Small intestine (tissue), 7 donors: ENCODE measurements around the gene GYG2. TPM values are rescaled to one million over a fixed set of nuclear protein-coding genes. Genes with fewer than 3 reads are reported as not detected.
A peak's percentile ranks its signal among the peaks of the same experiment; 100 is the strongest.
"Not testable (repeated sequence)": the region's sequence is repeated elsewhere in the genome, so short reads cannot be mapped to it uniquely, and the experiment has no call there.

Experiments
- DNase-seq, 2 donors: peaks; one replicate each; pipeline versions ENCODE4 v3.0.0 to v3.0.0-alpha.2; 2013
- FAIRE-seq: peaks from 2 replicates; lab custom pipeline; 2012; peaks lifted over from hg19 to GRCh38; lab: Jason Lieb, UNC
- H3K27ac ChIP-seq, 3 donors: one replicate each; pipeline ENCODE4 v1.5.1; 2013; ENCODE audit warnings: low read length in 2 of 3, mild to moderate bottlenecking in 2 of 3, control low read depth in 1 of 3, inconsistent platforms in 1 of 3, low read depth in 1 of 3, moderate library complexity in 1 of 3
- H3K27me3 ChIP-seq, 3 donors: one replicate each; pipeline ENCODE4 v1.6.1; 2013; ENCODE audit warnings: low read length in 3 of 3, inconsistent platforms in 1 of 3; ENCODE audit not compliant: control insufficient read depth in 3 of 3, insufficient read depth in 3 of 3
- H3K36me3 ChIP-seq, 3 donors: one replicate each; pipeline ENCODE4 v1.6.1; 2013; ENCODE audit warnings: low read length in 3 of 3, inconsistent platforms in 1 of 3, low read depth in 1 of 3, mild to moderate bottlenecking in 1 of 3, moderate library complexity in 1 of 3; ENCODE audit not compliant: control insufficient read depth in 3 of 3, insufficient read depth in 2 of 3
- H3K4me1 ChIP-seq, 3 donors: one replicate each; pipeline ENCODE4 v1.6.1; 2013; ENCODE audit warnings: low read length in 2 of 3, inconsistent platforms in 1 of 3, low read depth in 1 of 3, mild to moderate bottlenecking in 1 of 3, moderate library complexity in 1 of 3; ENCODE audit not compliant: control insufficient read depth in 3 of 3, insufficient read depth in 2 of 3
- H3K4me3 ChIP-seq, 3 donors: one replicate each; pipeline ENCODE4 v1.5.1; 2013; ENCODE audit warnings: low read length in 3 of 3, control low read depth in 1 of 3, inconsistent platforms in 1 of 3, low read depth in 1 of 3, mild to moderate bottlenecking in 1 of 3, moderate library complexity in 1 of 3
- H3K9me3 ChIP-seq, 2 donors: one replicate each; pipeline ENCODE4 v1.6.1; 2013; ENCODE audit warnings: low read depth in 1 of 2, low read length in 1 of 2; ENCODE audit not compliant: control insufficient read depth in 2 of 2, insufficient read depth in 1 of 2
- WGBS, 3 donors: extraction: QIAGEN DNeasy Blood & Tissue Kit; methylation state at CpG; one replicate each; pipeline ENCODE4 v1.1.7; 2013; 5-methylcytosine and 5-hydroxymethylcytosine counted together
- polyA plus RNA-seq, 4 donors: library from polyadenylated mRNA; stranded (reverse) in 3 of 4; unstranded in 1 of 4; fragments of 200-250 nt in 3 of 4; fragments of 120-200 nt in 1 of 4; gene quantifications; one replicate each; pipeline versions ENCODE4 v1.2.1 to v1.2.3, GENCODE V29; 2013
- donor health status: healthy with polysubstance abuse.
- donor health status: control.
- donor health status: control.
- donor health status: Bipolar disorder and iron deficiency.
- donor health status: healthy.

The GYG2 gene
- polyA plus RNA-seq, 4 donors, result 1.6 to 12.5 (median 4.3) TPM

GRCh38 chrX:2897690-2898623 lies 69.2 kb downstream of the GYG2 start:
- 4 to 24% (median 16%) methylated on average over 21 to 22 of the region's 22 CpGs for WGBS, 3 donors
- not testable (repeated sequence) for H3K9me3 ChIP-seq, H3K36me3 ChIP-seq, FAIRE-seq, H3K27me3 ChIP-seq
- Histone ChIP-seq H3K4me3 (peak overlapping the region in 1 of 3 donors; percentile 29), H3K4me1 (peaks cover 0 to 39% (median 7%) of the 10 kb centered on the region in 3 donors), H3K27ac (peak overlapping the region; percentile 67 to 95 (median 93))
- peak; percentile 88 to 92 for DNase-seq

GRCh38 chrX:2898846-2899512 lies 70.2 kb downstream of the GYG2 start:
- H3K36me3 ChIP-seq, result no peaks in the 10 kb centered on the region
- H3K4me3 ChIP-seq, result peak overlapping the region in 1 of 3 donors; percentile 29
- no peak for FAIRE-seq
- H3K27me3 ChIP-seq, result no peaks in the 10 kb centered on the region
- peak; percentile 58 to 72 for DNase-seq
- peaks cover 0 to 35% (median 7%) of the 10 kb centered on the region in 3 donors for H3K4me1 ChIP-seq
- peaks cover 0 to 9% of the 10 kb centered on the region in 2 donors for H3K9me3 ChIP-seq
- peak overlapping the region; percentile 67 to 95 (median 93) for H3K27ac ChIP-seq
- 28 to 66% (median 43%) methylated on average over 13 of the region's 13 CpGs for WGBS, 3 donors

GRCh38 chrX:2901367-2902036 lies 72.8 kb downstream of the GYG2 start:
- FAIRE-seq (no peak), DNase-seq (no peak)
- Histone ChIP-seq H3K4me1 (peaks cover 0 to 17% (median 2%) of the 10 kb centered on the region in 3 donors), H3K4me3 (no peak overlapping the region), H3K27me3 (no peaks in the 10 kb centered on the region), H3K27ac (no peak overlapping the region), H3K36me3 (peaks cover 0 to 5% (median 3%) of the 10 kb centered on the region in 3 donors), H3K9me3 (peaks cover 0 to 16% of the 10 kb centered on the region in 2 donors)
- 92 to 95% (median 94%) methylated on average over 9 of the region's 9 CpGs for WGBS, 3 donors

GRCh38 chrX:2902841-2903240 lies 74.1 kb downstream of the GYG2 start:
- WGBS, 3 donors, result 100% methylated on average over 1 of the region's 1 CpG

GRCh38 chrX:2903366-2903765 lies 74.6 kb downstream of the GYG2 start:
- DNase-seq, result peak in 1 of 2 donors; percentile 29
- Histone ChIP-seq H3K36me3 (peaks cover 0 to 12% (median 3%) of the 10 kb centered on the region in 3 donors), H3K27me3 (no peaks in the 10 kb centered on the region), H3K4me3 (no peak overlapping the region), H3K4me1 (peaks cover 0 to 10% (median 2%) of the 10 kb centered on the region in 3 donors), H3K9me3 (peaks cover 0 to 16% of the 10 kb centered on the region in 2 donors), H3K27ac (no peak overlapping the region)
- FAIRE-seq, result no peak
- 95 to 98% (median 96%) methylated on average over 2 of the region's 2 CpGs for WGBS, 3 donors

More at GRCh38 chrX:2902841-2903240, 74.1 kb downstream of the GYG2 start:
- Histone ChIP-seq H3K27ac (no peak overlapping the region), H3K4me3 (no peak overlapping the region), H3K9me3 (peaks cover 0 to 16% of the 10 kb centered on the region in 2 donors), H3K36me3 (peaks cover 0 to 12% (median 3%) of the 10 kb centered on the region in 3 donors), H3K4me1 (peaks cover 0 to 10% (median 2%) of the 10 kb centered on the region in 3 donors), H3K27me3 (no peaks in the 10 kb centered on the region)
- DNase-seq, result no peak
- FAIRE-seq, result no peak

- Histone ChIP-seq H3K4me3 (no peak overlapping the region), H3K27ac (no peak overlapping the region), H3K9me3 (peaks cover 0 to 16% of the 10 kb centered on the region in 2 donors), H3K36me3 (peaks cover 0 to 21% (median 3%) of the 10 kb centered on the region in 3 donors), H3K4me1 (no peaks in the 10 kb centered on the region), H3K27me3 (no peaks in the 10 kb centered on the region)
- FAIRE-seq (no peak), DNase-seq (no peak)
- WGBS, 3 donors, result 91 to 93% (median 92%) methylated on average over 17 to 27 of the region's 27 CpGs
Observed at GRCh38 chrX:2907295-2907694, 78.6 kb downstream of the GYG2 start.

GRCh38 chrX:2908125-2908685 lies 79.5 kb downstream of the GYG2 start:
- no peaks in the 10 kb centered on the region for H3K27me3 ChIP-seq
- H3K4me1 ChIP-seq, result peaks cover 0 to 7% (median 0%) of the 10 kb centered on the region in 3 donors
- FAIRE-seq, result no peak
- no peak overlapping the region for H3K4me3 ChIP-seq
- peaks cover 0 to 21% (median 3%) of the 10 kb centered on the region in 3 donors for H3K36me3 ChIP-seq
- WGBS, 3 donors, result 91 to 98% (median 96%) methylated on average over 2 of the region's 2 CpGs
- H3K9me3 ChIP-seq, result peaks cover 0 to 14% of the 10 kb centered on the region in 2 donors
- DNase-seq, result no peak
- H3K27ac ChIP-seq, result no peak overlapping the region
